HepG2 (cell line): ENCODE measurements around the gene SLC35A2. TPM values are rescaled to one million over a fixed set of nuclear protein-coding genes. Genes with fewer than 3 reads are reported as not detected.

ENCODE experiments used
- AKAP8 ChIP-seq: sonication (generic); formaldehyde crosslinking; IDR thresholded peaks from 2 replicates; pipeline ENCODE4 v1.5.1; 2020; ENCODE audit warnings: mild to moderate bottlenecking, missing genetic modification reagents
- ASH2L ChIP-seq: fragments of 300-600, 200-600 bp; sonication (generic); IDR thresholded peaks from 2 replicates; pipeline ENCODE4 v1.7.0; 2017; ENCODE audit warnings: low read depth, mild to moderate bottlenecking, moderate library complexity, mixed read lengths, low read length; ENCODE audit not compliant: insufficient read length
- CHD2 ChIP-seq: IDR thresholded peaks from 2 replicates; pipeline ENCODE4 v1.6.1; 2011; ENCODE audit warnings: low read depth, low read length, improper control_type of control experiment
- DR1 ChIP-seq: sonication (generic); formaldehyde crosslinking; IDR thresholded peaks from 2 replicates; pipeline ENCODE4 v1.8.0; 2021; ENCODE audit warnings: mild to moderate bottlenecking, missing genetic modification reagents, inconsistent platforms
- ELF3 ChIP-seq: IDR thresholded peaks from 2 replicates; pipeline ENCODE4 v1.6.1; 2016; ENCODE audit warnings: missing genetic modification reagents, missing compliant biosample characterization
- HINFP ChIP-seq: sonication (generic); formaldehyde crosslinking; IDR thresholded peaks from 2 replicates; pipeline ENCODE4 v1.4.0; 2020; ENCODE audit warnings: low read depth, mild to moderate bottlenecking, missing genetic modification reagents
- KDM1A ChIP-seq: IDR thresholded peaks from 2 replicates; pipeline ENCODE4 v1.6.1; 2016; ENCODE audit warnings: missing compliant biosample characterization
- KLF16 ChIP-seq, 2 experiments: sonication (generic) in 1 of 2; formaldehyde crosslinking in 1 of 2; IDR thresholded peaks; 2 replicates each; pipeline versions ENCODE4 v1.6.1 to v1.8.0; 2016 to 2023; ENCODE audit warnings: missing genetic modification reagents in 2 of 2, missing compliant biosample characterization in 1 of 2
- MXI1 ChIP-seq: IDR thresholded peaks from 3 replicates; pipeline ENCODE4 v1.6.1; 2012; ENCODE audit warnings: low read depth, low read length, inconsistent platforms, borderline replicate concordance
- NCOR1 ChIP-seq: fragments of 200-600 bp; sonication (generic); IDR thresholded peaks from 2 replicates; pipeline ENCODE4 v1.7.0; 2017; ENCODE audit warnings: antibody characterized with exemption, low read length, borderline replicate concordance
- NFAT5 ChIP-seq: sonication (generic); formaldehyde crosslinking; IDR thresholded peaks from 2 replicates; pipeline ENCODE4 v1.4.0; 2020; ENCODE audit warnings: missing genetic modification reagents
- PHF20 ChIP-seq: sonication (generic); formaldehyde crosslinking; IDR thresholded peaks from 2 replicates; pipeline ENCODE4 v1.5.0; 2020; ENCODE audit warnings: mild to moderate bottlenecking, missing genetic modification reagents
- PHF5A ChIP-seq: IDR thresholded peaks from one replicate; pipeline ENCODE4 v1.6.1; 2018; ENCODE audit warnings: low read depth, missing genetic modification reagents; ENCODE audit not compliant: unreplicated experiment
- RAD51 ChIP-seq: fragments of 450-650 bp; IDR thresholded peaks from 2 replicates; pipeline ENCODE4 v1.6.1; 2016; ENCODE audit warnings: borderline replicate concordance
- SIX4 ChIP-seq: sonication (generic); formaldehyde crosslinking; IDR thresholded peaks from 2 replicates; pipeline ENCODE4 v1.4.0; 2020; ENCODE audit warnings: missing genetic modification reagents
- TRIM24 ChIP-seq: sonication (generic); formaldehyde crosslinking; IDR thresholded peaks from 2 replicates; pipeline ENCODE4 v1.8.0; 2022; ENCODE audit warnings: mild to moderate bottlenecking, missing genetic modification reagents
- ZFP62 ChIP-seq: sonication (generic); formaldehyde crosslinking; IDR thresholded peaks from 2 replicates; pipeline ENCODE4 v1.4.0; 2020; ENCODE audit warnings: missing genetic modification reagents
- ZNF329 ChIP-seq: sonication (generic); formaldehyde crosslinking; IDR thresholded peaks from 2 replicates; pipeline ENCODE4 v1.9.0; 2021; ENCODE audit warnings: low read depth, mild to moderate bottlenecking, missing genetic modification reagents
- ZNF558 ChIP-seq: sonication (generic); formaldehyde crosslinking; IDR thresholded peaks from 2 replicates; pipeline ENCODE4 v1.9.0; 2022; ENCODE audit warnings: mild to moderate bottlenecking, missing genetic modification reagents, borderline replicate concordance
- polyA plus RNA-seq, 8 experiments: library from polyadenylated mRNA; depleted of rRNA in 3 of 8; stranded (reverse) in 7 of 8; unstranded in 1 of 8; fragments of >200 nt; fragmentation: Illumina TruSeq in 4 of 8; extraction: Trizol in 4 of 8; gene quantifications; 2 replicates each; pipeline versions ENCODE4 v1.2.1 to v1.2.3, GENCODE V29; 2011 to 2016; ENCODE audit warnings: low read depth in 4 of 8, missing spikeins in 1 of 8, mixed read lengths in 1 of 8; ENCODE audit not compliant: insufficient read depth in 1 of 8
- total RNA-seq, 5 experiments: library from RNA; depleted of rRNA; stranded (reverse); fragments of >200 nt; fragmentation: Illumina TruSeq; extraction: Trizol; gene quantifications; 2 replicates each; pipeline ENCODE4 v1.2.3, GENCODE V29; 2016; ENCODE audit warnings: low read depth in 1 of 5
- TF ChIP-seq, protein P1 (sequence below): sonication (generic); formaldehyde crosslinking; conservative IDR thresholded peaks from 2 replicates; pipeline ENCODE4 v1.4.0; 2020; ENCODE audit warnings: mild to moderate bottlenecking, missing genetic modification reagents, moderate library complexity

Gene SLC35A2
- total and polyA plus RNA-seq, 2 of the 13 experiments (the other 11 are each of a cell fraction or from before 2014, with no cell fraction given), result 32.1 to 40.8 TPM

GRCh38 chrX:48918643-48919340 is 7.3 kb upstream of the SLC35A2 start, which contains the start of gene PIM2 (continued):
- TF ChIP-seq HINFP (CRISPR knock-in tag), result no peak
- TF ChIP-seq NCOR1, result no peak
- no peak for TF ChIP-seq TRIM24 (CRISPR knock-in tag)
- no peak for TF ChIP-seq SIX4
- no peak for TF ChIP-seq ZFP62 (CRISPR knock-in tag)
- peak; percentile 18; the same call in 1 of the 2 replicates for TF ChIP-seq ELF3 (CRISPR knock-in tag)
- peak; percentile 37; the same call in 1 of the 2 replicates for TF ChIP-seq ZNF558 (CRISPR knock-in tag)
- TF ChIP-seq DR1 (CRISPR knock-in tag), result peak; percentile 94
- peak; percentile 85; the same call in 1 of the 3 replicates for TF ChIP-seq MXI1
- TF ChIP-seq PHF5A (CRISPR knock-in tag), result no peak
- TF ChIP-seq NFAT5, result no peak
- TF ChIP-seq, protein P1, sequence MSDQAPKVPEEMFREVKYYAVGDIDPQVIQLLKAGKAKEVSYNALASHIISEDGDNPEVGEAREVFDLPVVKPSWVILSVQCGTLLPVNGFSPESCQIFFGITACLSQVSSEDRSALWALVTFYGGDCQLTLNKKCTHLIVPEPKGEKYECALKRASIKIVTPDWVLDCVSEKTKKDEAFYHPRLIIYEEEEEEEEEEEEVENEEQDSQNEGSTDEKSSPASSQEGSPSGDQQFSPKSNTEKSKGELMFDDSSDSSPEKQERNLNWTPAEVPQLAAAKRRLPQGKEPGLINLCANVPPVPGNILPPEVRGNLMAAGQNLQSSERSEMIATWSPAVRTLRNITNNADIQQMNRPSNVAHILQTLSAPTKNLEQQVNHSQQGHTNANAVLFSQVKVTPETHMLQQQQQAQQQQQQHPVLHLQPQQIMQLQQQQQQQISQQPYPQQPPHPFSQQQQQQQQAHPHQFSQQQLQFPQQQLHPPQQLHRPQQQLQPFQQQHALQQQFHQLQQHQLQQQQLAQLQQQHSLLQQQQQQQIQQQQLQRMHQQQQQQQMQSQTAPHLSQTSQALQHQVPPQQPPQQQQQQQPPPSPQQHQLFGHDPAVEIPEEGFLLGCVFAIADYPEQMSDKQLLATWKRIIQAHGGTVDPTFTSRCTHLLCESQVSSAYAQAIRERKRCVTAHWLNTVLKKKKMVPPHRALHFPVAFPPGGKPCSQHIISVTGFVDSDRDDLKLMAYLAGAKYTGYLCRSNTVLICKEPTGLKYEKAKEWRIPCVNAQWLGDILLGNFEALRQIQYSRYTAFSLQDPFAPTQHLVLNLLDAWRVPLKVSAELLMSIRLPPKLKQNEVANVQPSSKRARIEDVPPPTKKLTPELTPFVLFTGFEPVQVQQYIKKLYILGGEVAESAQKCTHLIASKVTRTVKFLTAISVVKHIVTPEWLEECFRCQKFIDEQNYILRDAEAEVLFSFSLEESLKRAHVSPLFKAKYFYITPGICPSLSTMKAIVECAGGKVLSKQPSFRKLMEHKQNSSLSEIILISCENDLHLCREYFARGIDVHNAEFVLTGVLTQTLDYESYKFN, result peak; percentile 27; the same call in 1 of the 2 replicates
- no peak for TF ChIP-seq CHD2
- TF ChIP-seq KLF16 (CRISPR knock-in tag; IDR thresholded peaks at IDR 0.05), result 0 out of 4 replicates have a peak, but pooled peaks of 1 of the 2 experiments have one; percentile 51
- 0 out of 2 replicates have a peak, but pooled peaks have one; percentile 39 for TF ChIP-seq ZNF329 (CRISPR knock-in tag)
- no peak for TF ChIP-seq KDM1A (CRISPR knock-in tag)
- no peak for TF ChIP-seq AKAP8 (CRISPR knock-in tag)
- TF ChIP-seq ASH2L, result peak; percentile 34
- TF ChIP-seq PHF20 (CRISPR knock-in tag), result peak; percentile 40; the same call in 1 of the 2 replicates
- TF ChIP-seq RAD51, result peak; percentile 8; the same call in 1 of the 2 replicates
